BLaER1 treated with 17β-estradiol and CSF1 and Interleukin-3, amounts not matched to agents 10 nM and 100 nM (cell line): Measurements from ENCODE around the gene GUCD1.

Experiments used
- H3K27ac ChIP-seq, 11 experiments: shearing (Covaris generic); formaldehyde crosslinking; 2 replicates each; pipeline ENCODE4 v1.8.1; 2022
- H3K27me3 ChIP-seq, 11 experiments: shearing (Covaris generic); formaldehyde crosslinking; 2 replicates each; pipeline ENCODE4 v1.8.1; 2022
- H3K36me3 ChIP-seq, 11 experiments: shearing (Covaris generic); formaldehyde crosslinking; 2 replicates each; pipeline ENCODE4 v1.8.1; 2022
- H3K4me1 ChIP-seq, 10 experiments: shearing (Covaris generic); formaldehyde crosslinking; 2 replicates each; pipeline ENCODE4 v1.8.1; 2022
- H3K4me2 ChIP-seq, 11 experiments: shearing (Covaris generic); formaldehyde crosslinking; 2 replicates each; pipeline ENCODE4 v1.8.1; 2022
- H3K4me3 ChIP-seq, 10 experiments: shearing (Covaris generic); formaldehyde crosslinking; 2 replicates each; pipeline ENCODE4 v1.8.1; 2022
- H3K9ac ChIP-seq, 11 experiments: shearing (Covaris generic); formaldehyde crosslinking; 2 replicates each; pipeline ENCODE4 v1.8.1; 2022
- H3K9me3 ChIP-seq, 11 experiments: shearing (Covaris generic); formaldehyde crosslinking; replicated peaks in 1 of 11; 2 replicates each; pipeline ENCODE4 v1.8.1; 2022
- H4K20me1 ChIP-seq, 11 experiments: shearing (Covaris generic); formaldehyde crosslinking; 2 replicates each; pipeline ENCODE4 v1.8.1; 2022
- Cebpa-rat ChIP-seq, 11 experiments: shearing (Covaris generic); IDR thresholded peaks; 2 replicates each; pipeline ENCODE4 v1.8.1; 2022

GUCD1 gene

GRCh38 chr22:24497841-24498258 lies 57.1 kb downstream of the GUCD1 start:
- peaks cover 36 to 62% (median 51%) of the 10 kb centered on the region in 10 experiments for H3K4me1 ChIP-seq
- H3K9ac ChIP-seq, result peak overlapping the region in 8 of 11 experiments; percentile 9 to 53 (median 43); a peak in 10 of 22 replicates
- peak overlapping the region; percentile 35 to 72 (median 56) for H3K4me2 ChIP-seq
- TF ChIP-seq Cebpa-rat (IDR thresholded peaks at IDR 0.05), result peak in 6 of 11 experiments; percentile 11 to 54 (median 44); a peak in 4 of 22 replicates
- no peaks in the 10 kb centered on the region for H4K20me1 ChIP-seq
- no peak overlapping the region for H3K4me3 ChIP-seq
- H3K36me3 ChIP-seq, result no peaks in the 10 kb centered on the region
- peak overlapping the region in 10 of 11 experiments; percentile 3 to 76 (median 68); a peak in 18 of 22 replicates for H3K27ac ChIP-seq
- peaks cover 0 to 14% (median 9%) of the 10 kb centered on the region in 11 experiments; a peak in 9 of 22 replicates for H3K9me3 ChIP-seq
- H3K27me3 ChIP-seq, result no peaks in the 10 kb centered on the region

- peaks cover 27 to 57% (median 41%) of the 10 kb centered on the region in 10 experiments for H3K4me1 ChIP-seq
- no peak for TF ChIP-seq Cebpa-rat (IDR thresholded peaks at IDR 0.05)
- no peak overlapping the region for H3K9ac ChIP-seq
- no peak overlapping the region for H3K4me3 ChIP-seq
- H3K27ac ChIP-seq, result peak overlapping the region in 8 of 11 experiments; percentile 52 to 76 (median 68); a peak in 11 of 22 replicates
- H3K4me2 ChIP-seq, result peak overlapping the region in 8 of 11 experiments; percentile 7 to 72 (median 56); a peak in 8 of 22 replicates
- peaks cover 0 to 14% (median 9%) of the 10 kb centered on the region in 11 experiments; a peak in 9 of 22 replicates for H3K9me3 ChIP-seq
- no peaks in the 10 kb centered on the region for H4K20me1 ChIP-seq
- no peaks in the 10 kb centered on the region for H3K27me3 ChIP-seq
- no peaks in the 10 kb centered on the region for H3K36me3 ChIP-seq
These were observed 58.3 kb downstream of the GUCD1 start for GRCh38 chr22:24496661-24497060.

GRCh38 chr22:24496234-24496633 lies 58.7 kb downstream of the GUCD1 start:
- H3K9ac ChIP-seq, result no peak overlapping the region
- no peak for TF ChIP-seq Cebpa-rat (IDR thresholded peaks at IDR 0.05)
- no peaks in the 10 kb centered on the region for H3K36me3 ChIP-seq
- H3K9me3 ChIP-seq, result peaks cover 0 to 14% (median 9%) of the 10 kb centered on the region in 11 experiments; a peak in 9 of 22 replicates
- H4K20me1 ChIP-seq, result no peaks in the 10 kb centered on the region
- H3K27me3 ChIP-seq, result no peaks in the 10 kb centered on the region
- no peak overlapping the region for H3K4me3 ChIP-seq
- peak overlapping the region in 3 of 11 experiments; percentile 7 to 72 (median 62); a peak in 3 of 22 replicates for H3K4me2 ChIP-seq
- H3K27ac ChIP-seq, result peak overlapping the region in 2 of 11 experiments; percentile 60 to 76; a peak in 2 of 22 replicates
- H3K4me1 ChIP-seq, result peaks cover 23 to 53% (median 37%) of the 10 kb centered on the region in 10 experiments

- peaks cover 0 to 14% (median 9%) of the 10 kb centered on the region in 11 experiments; a peak in 9 of 22 replicates for H3K9me3 ChIP-seq
- H4K20me1 ChIP-seq, result no peaks in the 10 kb centered on the region
- no peaks in the 10 kb centered on the region for H3K36me3 ChIP-seq
- H3K4me3 ChIP-seq, result no peak overlapping the region
- H3K27me3 ChIP-seq, result no peaks in the 10 kb centered on the region
- H3K9ac ChIP-seq, result no peak overlapping the region
- H3K27ac ChIP-seq, result no peak overlapping the region
- peaks cover 19 to 44% (median 29%) of the 10 kb centered on the region in 10 experiments for H3K4me1 ChIP-seq
- no peak overlapping the region for H3K4me2 ChIP-seq
- no peak for TF ChIP-seq Cebpa-rat (IDR thresholded peaks at IDR 0.05)
These were observed 59.6 kb downstream of the GUCD1 start for GRCh38 chr22:24495365-24495675.

- Histone ChIP-seq H3K36me3 (no peaks in the 10 kb centered on the region), H4K20me1 (no peaks in the 10 kb centered on the region), H3K27ac (no peak within 1 kb of the TSS), H3K27me3 (no peaks in the 10 kb centered on the region), H3K4me1 (peaks cover 16 to 40% (median 25%) of the 10 kb centered on the region in 10 experiments), H3K4me2 (no peak within 1 kb of the TSS), H3K9me3 (peaks cover 0 to 14% (median 9%) of the 10 kb centered on the region in 11 experiments; a peak in 9 of 22 replicates), H3K4me3 (no peak within 1 kb of the TSS), H3K9ac (no peak within 1 kb of the TSS)
- TF ChIP-seq Cebpa-rat (IDR thresholded peaks at IDR 0.05), result no peak
These were observed 60.2 kb downstream of the GUCD1 start, which contains the start of gene UPB1 for GRCh38 chr22:24494528-24495364. UPB1 (plus strand) TSS chr22:24495332; CDS start chr22:24495404, 72 bp downstream.

- Histone ChIP-seq H3K27ac (no peak overlapping the region), H3K4me3 (no peak overlapping the region), H4K20me1 (no peaks in the 10 kb centered on the region), H3K9me3 (peaks cover 0 to 14% (median 9%) of the 10 kb centered on the region in 11 experiments; a peak in 9 of 22 replicates), H3K4me1 (peaks cover 16 to 36% (median 24%) of the 10 kb centered on the region in 10 experiments), H3K4me2 (no peak overlapping the region), H3K27me3 (no peaks in the 10 kb centered on the region), H3K36me3 (no peaks in the 10 kb centered on the region), H3K9ac (no peak overlapping the region)
- TF ChIP-seq Cebpa-rat (IDR thresholded peaks at IDR 0.05), result no peak
These were observed 60.8 kb downstream of the GUCD1 start for GRCh38 chr22:24494167-24494527.

- no peak for TF ChIP-seq Cebpa-rat (IDR thresholded peaks at IDR 0.05)
- H3K4me3 ChIP-seq, result no peak overlapping the region
- H3K4me1 ChIP-seq, result peaks cover under 1 to 19% (median 9%) of the 10 kb centered on the region in 10 experiments; a peak in 19 of 20 replicates
- no peaks in the 10 kb centered on the region for H3K36me3 ChIP-seq
- H3K27me3 ChIP-seq, result no peaks in the 10 kb centered on the region
- H4K20me1 ChIP-seq, result no peaks in the 10 kb centered on the region
- no peak overlapping the region for H3K9ac ChIP-seq
- H3K4me2 ChIP-seq, result peak overlapping the region in 2 of 11 experiments; percentile 18 to 33; a peak in 2 of 22 replicates
- H3K27ac ChIP-seq, result no peak overlapping the region
- peaks cover 0 to 14% (median 9%) of the 10 kb centered on the region in 11 experiments; a peak in 9 of 22 replicates for H3K9me3 ChIP-seq
These were observed 62.5 kb downstream of the GUCD1 start for GRCh38 chr22:24492391-24492790.
